ENCODE measurements around the gene NAV2.
A peak's percentile ranks its signal among the peaks of the same experiment; 100 is the strongest.

NAV2 gene

DNA sequence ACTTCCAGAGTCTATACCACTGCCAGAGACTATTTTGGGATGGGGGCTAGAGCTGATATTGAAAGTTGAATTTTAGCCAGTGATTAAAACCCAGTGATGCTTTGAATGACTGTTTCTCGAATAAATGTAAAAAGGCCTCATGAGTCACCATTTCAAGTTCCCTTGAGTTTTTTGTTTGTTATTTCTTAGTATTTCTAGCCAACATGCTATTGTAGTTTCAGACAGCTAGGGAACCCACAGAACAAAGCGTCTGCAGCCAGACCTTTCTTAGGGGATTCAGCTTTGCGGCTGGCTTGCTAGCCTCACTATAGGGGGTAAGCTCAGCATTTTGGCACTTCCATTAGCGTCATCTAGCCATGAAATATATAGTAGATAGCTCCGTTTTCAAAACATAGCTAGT lies 381.1 kb downstream of the NAV2 start:
- TF ChIP-seq, protein P1, sequence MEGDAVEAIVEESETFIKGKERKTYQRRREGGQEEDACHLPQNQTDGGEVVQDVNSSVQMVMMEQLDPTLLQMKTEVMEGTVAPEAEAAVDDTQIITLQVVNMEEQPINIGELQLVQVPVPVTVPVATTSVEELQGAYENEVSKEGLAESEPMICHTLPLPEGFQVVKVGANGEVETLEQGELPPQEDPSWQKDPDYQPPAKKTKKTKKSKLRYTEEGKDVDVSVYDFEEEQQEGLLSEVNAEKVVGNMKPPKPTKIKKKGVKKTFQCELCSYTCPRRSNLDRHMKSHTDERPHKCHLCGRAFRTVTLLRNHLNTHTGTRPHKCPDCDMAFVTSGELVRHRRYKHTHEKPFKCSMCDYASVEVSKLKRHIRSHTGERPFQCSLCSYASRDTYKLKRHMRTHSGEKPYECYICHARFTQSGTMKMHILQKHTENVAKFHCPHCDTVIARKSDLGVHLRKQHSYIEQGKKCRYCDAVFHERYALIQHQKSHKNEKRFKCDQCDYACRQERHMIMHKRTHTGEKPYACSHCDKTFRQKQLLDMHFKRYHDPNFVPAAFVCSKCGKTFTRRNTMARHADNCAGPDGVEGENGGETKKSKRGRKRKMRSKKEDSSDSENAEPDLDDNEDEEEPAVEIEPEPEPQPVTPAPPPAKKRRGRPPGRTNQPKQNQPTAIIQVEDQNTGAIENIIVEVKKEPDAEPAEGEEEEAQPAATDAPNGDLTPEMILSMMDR (IDR thresholded peaks at IDR 0.05; ENCODE audit: low read depth, low read length, missing control alignments): peak; percentile 24
- DNase-seq (ENCODE audit: low read depth): peak; percentile 97
- H3K4me3 ChIP-seq (ENCODE audit: low read depth, low read length): no peak overlapping the region
- in situ Hi-C loops (cut with HindIII; ENCODE audit: low sequenced_read_pairs): no loop called here

DNA sequence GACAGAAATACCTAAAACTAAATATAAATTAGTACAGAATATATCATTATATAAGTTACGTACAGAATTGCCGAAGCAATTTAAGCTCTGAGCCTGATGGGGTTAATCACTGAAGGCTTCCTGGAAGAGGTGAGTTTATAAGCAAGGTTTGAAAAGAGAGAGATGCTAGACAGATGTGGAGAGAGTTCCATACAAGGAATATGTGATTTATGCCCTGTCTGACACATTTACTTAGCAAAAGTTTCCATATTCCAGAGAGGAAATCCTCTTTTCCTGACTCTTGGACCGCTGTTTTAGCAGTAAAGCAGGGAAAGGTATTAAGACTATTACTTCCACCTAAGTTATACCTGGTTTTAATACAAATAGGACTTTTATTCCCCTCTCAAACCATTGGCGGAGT lies 382.6 kb downstream of the NAV2 start:
- in situ Hi-C loops (cut with HindIII; ENCODE audit: low sequenced_read_pairs): loop anchor here (5.0 kb wide), 1 partner anchor 73 kb away; no protein-coding TSS in a partner anchor
- no peak overlapping the region for H3K4me3 ChIP-seq (ENCODE audit: low read depth, low read length)
- DNase-seq (ENCODE audit: low read depth): no peak
- TF ChIP-seq, protein P1 (IDR thresholded peaks at IDR 0.05; ENCODE audit: low read depth, low read length, missing control alignments): no peak

DNA sequence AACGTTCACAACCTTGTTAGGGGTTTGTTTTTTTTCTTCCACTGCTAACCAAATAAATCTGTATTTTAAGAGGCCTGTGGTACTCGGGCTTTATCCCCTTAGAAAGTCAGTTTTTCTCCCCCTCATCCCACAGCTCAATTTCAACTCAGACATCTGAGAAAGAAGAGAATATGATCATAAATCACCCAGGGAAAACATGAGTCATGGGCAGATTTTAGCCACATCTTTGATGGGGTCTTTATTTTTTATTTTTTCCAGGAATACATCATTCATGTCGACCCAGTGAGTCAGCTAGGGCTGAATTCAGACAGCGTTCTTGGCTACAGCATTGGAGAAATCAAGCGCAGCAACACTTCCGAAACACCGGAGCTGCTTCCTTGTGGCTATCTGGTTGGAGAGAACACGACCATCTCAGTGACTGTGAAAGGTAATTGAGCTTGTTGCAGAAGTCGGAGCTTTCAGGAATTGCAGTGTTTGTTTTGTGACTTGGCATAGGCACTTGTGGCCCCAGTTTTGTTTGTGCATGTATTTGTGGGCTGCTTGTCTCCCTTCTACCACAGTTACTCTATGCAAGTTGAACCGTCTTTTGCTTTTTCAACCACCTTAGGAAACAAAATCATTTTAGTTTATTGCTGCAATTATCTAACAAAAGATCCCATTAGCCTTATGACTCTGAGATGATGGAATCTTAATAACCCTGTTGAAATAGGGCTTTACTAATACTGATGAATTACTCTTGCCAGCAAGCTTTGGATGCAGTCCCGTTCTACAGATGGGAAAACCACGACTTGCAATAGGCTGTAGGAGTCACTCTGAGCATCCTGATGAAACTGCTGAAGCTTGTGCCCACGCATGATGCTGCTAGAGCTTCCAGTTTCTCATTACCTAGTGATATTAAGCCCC lies 384.9 kb downstream of the NAV2 start:
- H3K4me3 ChIP-seq (ENCODE audit: low read depth, low read length): no peak overlapping the region
- TF ChIP-seq, protein P1 (IDR thresholded peaks at IDR 0.05; ENCODE audit: low read depth, low read length, missing control alignments): no peak
- in situ Hi-C loops (cut with HindIII; ENCODE audit: low sequenced_read_pairs): loop anchor here (5.0 kb wide), 1 partner anchor 75 kb away; no protein-coding TSS in a partner anchor
- peak; percentile 88 for DNase-seq (ENCODE audit: low read depth)

GRCh38 chr11:20099527-20099926 lies 386.9 kb downstream of the NAV2 start:
- no peak for DNase-seq (ENCODE audit: low read depth)
- TF ChIP-seq, protein P1 (IDR thresholded peaks at IDR 0.05; ENCODE audit: low read depth, low read length, missing control alignments): no peak
- in situ Hi-C loops (cut with HindIII; ENCODE audit: low sequenced_read_pairs): loop anchor here (5.0 kb wide), 1 partner anchor 77 kb away; no protein-coding TSS in a partner anchor
- no peak overlapping the region for H3K4me3 ChIP-seq (ENCODE audit: low read depth, low read length)

- H3K4me3 ChIP-seq (ENCODE audit: low read depth, low read length): no peak overlapping the region
- TF ChIP-seq, protein P1 (IDR thresholded peaks at IDR 0.05; ENCODE audit: low read depth, low read length, missing control alignments): no peak
- DNase-seq (ENCODE audit: low read depth): no peak
- in situ Hi-C loops (cut with HindIII; ENCODE audit: low sequenced_read_pairs): no loop called here
Observed at GRCh38 chr11:20102397-20102796, 389.8 kb downstream of the NAV2 start.

GRCh38 chr11:20103281-20103680 lies 390.6 kb downstream of the NAV2 start:
- in situ Hi-C loops (cut with HindIII; ENCODE audit: low sequenced_read_pairs): no loop called here
- no peak overlapping the region for H3K4me3 ChIP-seq (ENCODE audit: low read depth, low read length)
- no peak for DNase-seq (ENCODE audit: low read depth)
- TF ChIP-seq, protein P1 (IDR thresholded peaks at IDR 0.05; ENCODE audit: low read depth, low read length, missing control alignments): no peak

Measured in astrocyte of the cerebellum (primary cell).